MCF 10A (cell line): ENCODE measurements around the gene SWI5. TPM values are rescaled to one million over a fixed set of nuclear protein-coding genes. Genes with fewer than 3 reads are reported as not detected.

Experiments
- BruUV-seq: library from RNA; stranded (reverse); fragments of 400-500 nt; replicated peaks from 2 replicates; lab custom pipeline; 2021; lab: Mats Ljungman, UMichigan
- CTCF ChIA-PET: fragments of 300-600 bp; sonication (Branson Sonifier 250); formaldehyde crosslinking; extraction: SDS; loops from one replicate; lab custom pipeline; 2021; ENCODE audit warnings: antibody characterized with exemption, inconsistent platforms; lab: Yijun Ruan, JAX
- POLR2A ChIA-PET: fragments of 300-600, 350-650 bp; sonication (Branson Sonifier 250); formaldehyde crosslinking; extraction: SDS; loops from one replicate; lab custom pipeline; 2020; ENCODE audit warnings: antibody characterized with exemption, inconsistent platforms; lab: Yijun Ruan, JAX
- DNase-seq: peaks from one replicate; pipeline ENCODE4 v3.0.0-alpha.2; 2018; ENCODE audit not compliant: unreplicated experiment
- H3K27ac Mint-ChIP-seq: one replicate; pipeline ENCODE4 v1.8.0; 2022; ENCODE audit warnings: mild to moderate bottlenecking, low read depth, mixed read lengths; ENCODE audit not compliant: unreplicated experiment
- H3K27me3 Mint-ChIP-seq: one replicate; pipeline ENCODE4 v1.8.0; 2022; ENCODE audit warnings: mixed read lengths; ENCODE audit not compliant: insufficient read depth, unreplicated experiment
- H3K36me3 Mint-ChIP-seq: one replicate; pipeline ENCODE4 v1.8.0; 2022; ENCODE audit warnings: mild to moderate bottlenecking, moderate library complexity, mixed read lengths; ENCODE audit not compliant: insufficient read depth, unreplicated experiment
- H3K4me1 Mint-ChIP-seq: one replicate; pipeline ENCODE4 v1.8.0; 2022; ENCODE audit warnings: mixed read lengths; ENCODE audit not compliant: insufficient read depth, unreplicated experiment
- H3K4me3 Mint-ChIP-seq: one replicate; pipeline ENCODE4 v1.8.0; 2022; ENCODE audit warnings: mild to moderate bottlenecking, moderate library complexity, mixed read lengths; ENCODE audit not compliant: unreplicated experiment
- H3K9me3 Mint-ChIP-seq: one replicate; pipeline ENCODE4 v1.8.0; 2022; ENCODE audit warnings: mixed read lengths; ENCODE audit not compliant: unreplicated experiment
- intact Hi-C: fragments of 100-400 bp; cut with micrococcal nuclease; formaldehyde crosslinking; loops from 2 replicates; pipeline ENCODE4 v1.14.1; 2022
- total RNA-seq: library from RNA; stranded (reverse); gene quantifications from 2 replicates; pipeline ENCODE4 v1.2.3, GENCODE V29; 2022
- TF ChIP-seq, protein P1 (sequence below): fragments of 200-600 bp; IDR thresholded peaks from one replicate; pipeline ENCODE4 v1.8.0; 2022; ENCODE audit warnings: antibody characterized with exemption, mild to moderate bottlenecking; ENCODE audit not compliant: unreplicated experiment

The SWI5 gene
- total RNA-seq, 1 experiment from 2014 or later, result 27.7 TPM

DNA sequence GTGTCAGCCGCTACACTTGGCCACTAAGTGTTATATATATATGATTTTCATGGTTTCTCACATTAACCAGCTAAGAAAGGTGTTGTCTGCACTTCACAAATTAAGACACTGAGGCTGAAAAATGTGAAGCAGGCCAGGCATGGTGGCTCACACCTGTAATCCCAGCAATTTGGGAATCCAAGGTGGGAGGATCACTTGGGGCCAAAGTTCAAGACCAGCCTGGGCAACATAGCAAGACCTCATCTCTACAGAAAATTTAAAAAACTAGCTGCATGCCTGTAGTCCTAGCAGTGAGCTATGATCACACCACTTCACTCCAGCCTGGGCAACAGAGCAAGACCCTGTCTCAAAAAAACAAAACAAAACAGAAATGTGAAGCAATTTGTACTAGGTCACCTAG is 48.3 kb downstream of the SWI5 start:
- H3K9me3 Mint-ChIP-seq, result no peaks in the 10 kb centered on the region
- intact Hi-C loops, result no loop called here
- H3K4me3 Mint-ChIP-seq, result peak overlapping the region; percentile 86
- ChIA-PET POLR2A (interaction anchor here (1.2 to 1.9 kb wide), 3 partner anchors 11 to 17 kb away, joined by 3 to 8 read pairs (median 6); partner anchors contain the start of gene SLC27A4), CTCF (interaction anchor here (0.6 to 2.4 kb wide), 7 partner anchors 17 to 345 kb away, joined by 3 to 16 read pairs (median 4); no protein-coding TSS in a partner anchor)
- peaks cover 20% of the 10 kb centered on the region for H3K4me1 Mint-ChIP-seq
- H3K27ac Mint-ChIP-seq, result no peak overlapping the region
- H3K27me3 Mint-ChIP-seq, result no peaks in the 10 kb centered on the region
- DNase-seq, result no peak
- peaks cover 46% of the 10 kb centered on the region for H3K36me3 Mint-ChIP-seq
- BruUV-seq, result no TSS peak
- TF ChIP-seq, protein P1, sequence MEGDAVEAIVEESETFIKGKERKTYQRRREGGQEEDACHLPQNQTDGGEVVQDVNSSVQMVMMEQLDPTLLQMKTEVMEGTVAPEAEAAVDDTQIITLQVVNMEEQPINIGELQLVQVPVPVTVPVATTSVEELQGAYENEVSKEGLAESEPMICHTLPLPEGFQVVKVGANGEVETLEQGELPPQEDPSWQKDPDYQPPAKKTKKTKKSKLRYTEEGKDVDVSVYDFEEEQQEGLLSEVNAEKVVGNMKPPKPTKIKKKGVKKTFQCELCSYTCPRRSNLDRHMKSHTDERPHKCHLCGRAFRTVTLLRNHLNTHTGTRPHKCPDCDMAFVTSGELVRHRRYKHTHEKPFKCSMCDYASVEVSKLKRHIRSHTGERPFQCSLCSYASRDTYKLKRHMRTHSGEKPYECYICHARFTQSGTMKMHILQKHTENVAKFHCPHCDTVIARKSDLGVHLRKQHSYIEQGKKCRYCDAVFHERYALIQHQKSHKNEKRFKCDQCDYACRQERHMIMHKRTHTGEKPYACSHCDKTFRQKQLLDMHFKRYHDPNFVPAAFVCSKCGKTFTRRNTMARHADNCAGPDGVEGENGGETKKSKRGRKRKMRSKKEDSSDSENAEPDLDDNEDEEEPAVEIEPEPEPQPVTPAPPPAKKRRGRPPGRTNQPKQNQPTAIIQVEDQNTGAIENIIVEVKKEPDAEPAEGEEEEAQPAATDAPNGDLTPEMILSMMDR, result no peak

DNA sequence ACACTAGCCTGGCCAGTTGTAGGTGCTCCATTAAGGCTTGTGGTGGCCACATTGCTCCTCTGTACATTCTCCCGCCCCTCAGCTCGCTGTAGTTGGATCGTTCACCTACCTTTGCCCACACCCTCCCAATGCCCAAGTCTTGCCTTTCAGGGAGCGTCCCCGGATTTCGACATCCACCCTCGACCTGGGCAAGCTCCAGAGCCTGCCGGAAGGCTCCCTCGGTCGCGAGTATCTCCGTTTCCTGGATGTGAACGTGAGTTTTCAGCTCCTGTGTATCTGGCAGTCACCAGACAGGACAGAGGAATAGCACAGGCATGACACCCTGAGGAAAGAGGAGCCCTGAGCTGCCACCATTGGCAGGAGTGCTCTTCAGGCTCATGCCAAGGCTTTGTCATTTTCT is 49.6 kb downstream of the SWI5 start:
- ChIA-PET CTCF (interaction anchor here (0.6 to 2.4 kb wide), 5 partner anchors 16 to 131 kb away, joined by 3 to 16 read pairs (median 10); no protein-coding TSS in a partner anchor), POLR2A (interaction anchor here (0.6 to 1.9 kb wide), 5 partner anchors 9 to 560 kb away, joined by 3 to 8 read pairs (median 4); no protein-coding TSS in a partner anchor)
- Mint-ChIP-seq H3K27me3 (no peaks in the 10 kb centered on the region), H3K27ac (peak overlapping the region; percentile 46), H3K9me3 (no peaks in the 10 kb centered on the region), H3K4me1 (peaks cover 20% of the 10 kb centered on the region), H3K36me3 (peaks cover 40% of the 10 kb centered on the region), H3K4me3 (no peak overlapping the region)
- TF ChIP-seq, protein P1, result no peak
- intact Hi-C loops, result no loop called here
- BruUV-seq, result no TSS peak
- peak; percentile 33 for DNase-seq

DNA sequence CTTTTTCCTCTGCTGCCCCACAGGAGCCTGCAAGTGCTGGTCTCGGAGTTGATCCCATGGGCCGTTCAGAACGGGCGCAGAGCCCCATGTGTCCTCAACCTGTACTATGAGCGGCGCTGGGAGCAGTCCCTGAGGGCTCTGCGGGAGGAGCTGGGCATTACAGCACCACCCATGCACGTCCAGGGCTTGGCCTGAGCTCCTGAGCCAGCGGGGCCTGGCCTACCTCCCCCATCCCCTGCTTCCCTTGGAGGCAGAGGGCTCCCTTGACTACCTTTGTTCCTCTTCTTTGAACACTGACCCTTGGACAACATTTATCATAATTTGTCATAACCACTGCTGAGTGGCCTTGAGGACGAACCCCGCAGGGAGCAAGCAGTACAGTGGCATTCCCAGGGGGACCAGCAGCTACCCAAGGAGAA is 57.4 kb downstream of the SWI5 start:
- H3K9me3 Mint-ChIP-seq, result no peaks in the 10 kb centered on the region
- H3K36me3 Mint-ChIP-seq, result peaks cover 24% of the 10 kb centered on the region
- POLR2A ChIA-PET, result interaction anchor here (0.7 to 1.0 kb wide), 2 partner anchors 183 to 222 kb away, joined by 3 read pairs; no protein-coding TSS in a partner anchor
- H3K4me3 Mint-ChIP-seq, result no peak overlapping the region
- no peak overlapping the region for H3K27ac Mint-ChIP-seq
- TF ChIP-seq, protein P1, result no peak
- intact Hi-C loops, result no loop called here
- CTCF ChIA-PET, result interaction anchor here (0.7 to 1.0 kb wide), 4 partner anchors 8 to 155 kb away, joined by 3 to 8 read pairs (median 4); no protein-coding TSS in a partner anchor
- H3K4me1 Mint-ChIP-seq, result peaks cover 6% of the 10 kb centered on the region
- no TSS peak for BruUV-seq
- DNase-seq, result no peak
- H3K27me3 Mint-ChIP-seq, result no peaks in the 10 kb centered on the region

DNA sequence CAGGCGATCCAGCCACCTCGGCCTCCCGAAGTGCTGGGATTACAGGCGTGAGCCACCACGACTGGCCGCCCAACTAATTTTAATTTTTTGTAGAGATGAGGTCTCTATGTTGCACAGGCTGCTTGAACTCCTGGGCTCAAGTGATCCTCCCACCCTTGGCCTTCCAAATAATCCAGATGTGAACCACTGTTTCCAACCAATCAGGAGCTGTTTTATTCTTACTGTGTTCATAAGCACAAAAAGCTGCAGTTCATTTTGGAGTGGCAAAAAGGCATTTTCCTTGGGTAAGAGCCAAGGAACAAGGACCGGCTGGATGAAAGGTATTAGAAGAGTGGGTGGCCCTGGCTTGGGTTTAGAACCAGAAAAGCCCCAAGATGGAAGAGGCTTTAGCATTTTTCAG is 59.1 kb downstream of the SWI5 start:
- intact Hi-C loops, result no loop called here
- Mint-ChIP-seq H3K9me3 (no peaks in the 10 kb centered on the region), H3K36me3 (peaks cover 18% of the 10 kb centered on the region), H3K27me3 (no peaks in the 10 kb centered on the region), H3K4me3 (no peak overlapping the region), H3K4me1 (no peaks in the 10 kb centered on the region), H3K27ac (no peak overlapping the region)
- no TSS peak for BruUV-seq
- POLR2A ChIA-PET, result interaction anchor here (1.6 kb wide), 1 partner anchor 10 kb away, joined by 6 read pairs; no protein-coding TSS in a partner anchor
- CTCF ChIA-PET, result interaction anchor here (0.6 to 1.7 kb wide), 2 partner anchors 28 to 40 kb away, joined by 3 to 8 read pairs; no protein-coding TSS in a partner anchor
- no peak for DNase-seq
- TF ChIP-seq, protein P1, result no peak
